K562 (cell line): ENCODE data around the gene PLEKHA1. TPM values are rescaled to one million over a fixed set of nuclear protein-coding genes. Genes with fewer than 3 reads are reported as not detected.
A peak's percentile ranks its signal among the peaks of the same experiment; 100 is the strongest.

Experiments used
- BDP1 ChIP-seq: IDR thresholded peaks from 3 replicates; pipeline ENCODE4 v1.6.1; 2011; ENCODE audit not compliant: insufficient read length, insufficient read depth
- CBFB ChIP-seq: sonication (generic); formaldehyde crosslinking; IDR thresholded peaks from 2 replicates; pipeline ENCODE4 v1.4.0; 2020; ENCODE audit warnings: mild to moderate bottlenecking, missing genetic modification reagents
- CGGBP1 ChIP-seq: fragments of 250-450 bp; sonication (Bioruptor Pico); IDR thresholded peaks from 2 replicates; pipeline ENCODE4 v1.9.0; 2021; ENCODE audit warnings: mild to moderate bottlenecking
- CREB1 ChIP-seq, 2 experiments: sonication (generic) in 1 of 2; formaldehyde crosslinking in 1 of 2; IDR thresholded peaks; 2 replicates each; pipeline versions ENCODE4 v1.6.1 to v1.8.0; 2012 to 2022; ENCODE audit warnings: inconsistent platforms in 1 of 2, mild to moderate bottlenecking in 1 of 2, missing genetic modification reagents in 1 of 2, moderate library complexity in 1 of 2
- CREB3L1 ChIP-seq: fragments of 450-650 bp; IDR thresholded peaks from 2 replicates; pipeline ENCODE4 v1.6.1; 2014; ENCODE audit warnings: low read depth, mild to moderate bottlenecking, moderate library complexity, borderline replicate concordance
- CREM ChIP-seq: IDR thresholded peaks from 2 replicates; pipeline ENCODE4 v1.6.1; 2014; ENCODE audit warnings: antibody characterized with exemption, low read depth
- CXXC5 ChIP-seq: fragments of 250-450 bp; sonication (Bioruptor Pico); IDR thresholded peaks from 2 replicates; pipeline ENCODE4 v1.8.0; 2022; ENCODE audit warnings: inconsistent platforms, mild to moderate bottlenecking, moderate library complexity
- ELF1 ChIP-seq: fragments of 200-800 bp; sonication (Bioruptor generic); IDR thresholded peaks from 2 replicates; pipeline ENCODE4 v1.6.1; 2016; ENCODE audit warnings: missing genetic modification characterization, missing compliant biosample characterization
- ELF2 ChIP-seq: fragments of 250-450 bp; sonication (Bioruptor Pico); IDR thresholded peaks from 2 replicates; pipeline ENCODE4 v1.5.0; 2021; ENCODE audit warnings: mild to moderate bottlenecking
- ETS1 ChIP-seq: conservative IDR thresholded peaks from 2 replicates; pipeline ENCODE4 v1.6.1; 2011; ENCODE audit warnings: low read depth, mild to moderate bottlenecking, low read length; ENCODE audit not compliant: control insufficient read depth
- GMEB1 ChIP-seq: fragments of 250-450 bp; sonication (Bioruptor Pico); IDR thresholded peaks from 2 replicates; pipeline ENCODE4 v1.4.0; 2020; ENCODE audit warnings: mild to moderate bottlenecking
- HCFC1 ChIP-seq: IDR thresholded peaks from 2 replicates; pipeline ENCODE4 v1.6.1; 2012; ENCODE audit warnings: low read depth, low read length, improper control_type of control experiment
- HMBOX1 ChIP-seq: sonication (generic); IDR thresholded peaks from 2 replicates; pipeline ENCODE4 v1.6.1; 2016
- HSF4 ChIP-seq: fragments of 250-450 bp; sonication (Bioruptor Pico); IDR thresholded peaks from 2 replicates; pipeline ENCODE4 v2.1.2; 2022; ENCODE audit warnings: mild to moderate bottlenecking, moderate library complexity, borderline replicate concordance
- KLF10 ChIP-seq: fragments of 250-450 bp; sonication (Bioruptor Pico); IDR thresholded peaks from 2 replicates; pipeline ENCODE4 v1.6.1; 2021; ENCODE audit warnings: matching md5 sums
- MED1 ChIP-seq: sonication (generic); formaldehyde crosslinking; IDR thresholded peaks from 2 replicates; pipeline ENCODE4 v1.8.1; 2023; ENCODE audit warnings: missing genetic modification reagents, borderline replicate concordance
- MYC ChIP-seq, 2 experiments: fragments of 250-450 bp in 1 of 2; sonication (Bioruptor Pico) in 1 of 2; IDR thresholded peaks; 2 replicates each; pipeline versions ENCODE4 v1.5.1 to v1.6.1; 2012 to 2021; ENCODE audit warnings: low read depth in 2 of 2, borderline replicate concordance in 1 of 2, improper control_type of control experiment in 1 of 2, low read length in 1 of 2, mild to moderate bottlenecking in 1 of 2, moderate library complexity in 1 of 2
- NR4A1 ChIP-seq, 2 experiments: fragments of 250-450 bp in 1 of 2; fragments of 450-650 bp in 1 of 2; sonication (Bioruptor Pico) in 1 of 2; IDR thresholded peaks; 2 replicates each; pipeline versions ENCODE4 v1.4.0 to v1.6.1; 2016 to 2020; ENCODE audit warnings: mild to moderate bottlenecking in 2 of 2, missing compliant biosample characterization in 1 of 2, missing genetic modification characterization in 1 of 2, moderate library complexity in 1 of 2
- NRF1 ChIP-seq, 2 experiments: fragments of 450-650 bp; IDR thresholded peaks in 1 of 2; conservative IDR thresholded peaks in 1 of 2; 2 replicates each; pipeline ENCODE4 v1.6.1; 2014; ENCODE audit warnings: mild to moderate bottlenecking in 2 of 2
- SIX5 ChIP-seq, 2 experiments: IDR thresholded peaks; 2 replicates each; pipeline ENCODE4 v1.6.1; 2011; ENCODE audit warnings: low read length in 2 of 2, borderline replicate concordance in 1 of 2, low read depth in 1 of 2, mild to moderate bottlenecking in 1 of 2, moderate library complexity in 1 of 2; ENCODE audit not compliant: insufficient read depth in 1 of 2
- SMAD4 ChIP-seq: fragments of 250-450 bp; sonication (Bioruptor Pico); conservative IDR thresholded peaks from 2 replicates; pipeline ENCODE4 v1.8.0; 2021; ENCODE audit warnings: inconsistent platforms, mild to moderate bottlenecking, moderate library complexity
- TSC22D4 ChIP-seq: fragments of 450-650 bp; IDR thresholded peaks from 2 replicates; pipeline ENCODE4 v1.6.1; 2016; ENCODE audit warnings: missing genetic modification characterization, missing biosample characterization, control low read depth
- polyA plus RNA-seq, 8 experiments: library from polyadenylated mRNA; depleted of rRNA in 4 of 8; stranded (reverse) in 5 of 8; unstranded in 3 of 8; fragments of >200 nt; fragmentation: Nextera tagmentation in 2 of 8; fragmentation: Illumina TruSeq in 1 of 8; extraction: Ambion mirVana in 2 of 8; extraction: Trizol in 1 of 8; gene quantifications; 2 replicates each; pipeline versions ENCODE4 v1.2.1 to v1.2.3, GENCODE V29; 2011 to 2014; ENCODE audit warnings: inconsistent platforms in 1 of 8, missing spikeins in 1 of 8
- total RNA-seq, 7 experiments: library from RNA; depleted of rRNA in 6 of 7; stranded (reverse); fragments of >200 nt in 6 of 7; fragmentation: Illumina TruSeq in 2 of 7; extraction: Trizol in 2 of 7; gene quantifications; 2 replicates each; pipeline versions ENCODE4 v1.2.1 to v1.2.3, GENCODE V29; 2011 to 2021; ENCODE audit warnings: low replicate concordance in 1 of 7

Gene PLEKHA1
- total and polyA plus RNA-seq, 9 of the 15 experiments (the other 6 are each of a cell fraction or from before 2014, with no cell fraction given), result 0.05 to 4.7 (median 1.0) TPM

GRCh38 chr10:122374237-122374858 lies at the start of gene PLEKHA1 (continued):
- TF ChIP-seq SIX5 (IDR thresholded peaks at IDR 0.05; ENCODE audit: borderline replicate concordance in 1 of 2, insufficient read depth in 1 of 2, low read depth in 1 of 2, low read length in 2 of 2) (peak; percentile 64 to 80), HMBOX1 (no peak), NRF1 (conservative IDR thresholded peaks at IDR 0.05 in 1 of 2, IDR thresholded peaks at IDR 0.05 in 1 of 2) (peak; percentile 87 to 89; a peak in 3 of 4 replicates), MED1 (CRISPR knock-in tag) (no peak), CREB3L1 (peak; percentile 94), TSC22D4 (tag) (no peak), CREM (0 out of 2 replicates have a peak, but pooled peaks have one; percentile 28), CREB1 (IDR thresholded peaks at IDR 0.05) (peak; percentile 35; the same call in 1 of the 2 replicates), CREB1 (CRISPR knock-in tag; IDR thresholded peaks at IDR 0.05) (no peak), CXXC5 (peak; percentile 83), SMAD4 (CRISPR knock-in tag) (peak; percentile 72), ETS1 (peak; percentile 83; the same call in 1 of the 2 replicates), CGGBP1 (no peak), HSF4 (CRISPR knock-in tag) (no peak), NR4A1 (CRISPR knock-in tag; IDR thresholded peaks at IDR 0.05) (no peak), NR4A1 (tag; IDR thresholded peaks at IDR 0.05) (no peak), HCFC1 (peak; percentile 90), BDP1 (no peak), ELF2 (CRISPR knock-in tag) (peak; percentile 82), MYC (IDR thresholded peaks at IDR 0.05; ENCODE audit: low read depth, low read length) (peak; percentile 25; the same call in 1 of the 2 replicates), MYC (CRISPR knock-in tag; IDR thresholded peaks at IDR 0.05; ENCODE audit: borderline replicate concordance, low read depth) (no peak), ELF1 (peak; percentile 94), KLF10 (CRISPR knock-in tag) (no peak), CBFB (CRISPR knock-in tag) (no peak), GMEB1 (peak; percentile 86)
